Endodermal cell (in vitro differentiated cells): ENCODE results near the gene BTG2. TPM values are rescaled to one million over a fixed set of nuclear protein-coding genes. Genes with fewer than 3 reads are reported as not detected.

Experiments used
- DNase-seq: peaks from one replicate; pipeline ENCODE4 v3.0.0-alpha.2; 2017
- H3K27ac ChIP-seq: 2 replicates; pipeline ENCODE4 v1.5.1; 2013; ENCODE audit warnings: mild to moderate bottlenecking, low read depth, low read length, moderate library complexity
- H3K27me3 ChIP-seq: 2 replicates; pipeline ENCODE4 v1.6.1; 2013; ENCODE audit warnings: mild to moderate bottlenecking, low read length, moderate library complexity; ENCODE audit not compliant: insufficient read depth, control insufficient read depth, poor library complexity, severe bottlenecking
- H3K36me3 ChIP-seq: 2 replicates; pipeline ENCODE4 v1.7.0; 2013; ENCODE audit warnings: mild to moderate bottlenecking, low read length, moderate library complexity; ENCODE audit not compliant: control insufficient read depth, insufficient read depth
- H3K4me1 ChIP-seq: one replicate; pipeline ENCODE4 v1.7.0; 2013; ENCODE audit warnings: low read length; ENCODE audit not compliant: control insufficient read depth, insufficient read depth
- H3K4me3 ChIP-seq: 2 replicates; pipeline ENCODE4 v1.5.1; 2013; ENCODE audit warnings: mild to moderate bottlenecking, low read length, moderate library complexity
- H3K9ac ChIP-seq: 2 replicates; pipeline ENCODE4 v1.6.1; 2013; ENCODE audit warnings: mild to moderate bottlenecking, low read length, moderate library complexity; ENCODE audit not compliant: poor library complexity, severe bottlenecking; ENCODE audit errors: extremely low read depth
- H3K9me3 ChIP-seq: 2 replicates; pipeline ENCODE4 v1.6.1; 2013; ENCODE audit warnings: mild to moderate bottlenecking, low read length, moderate library complexity; ENCODE audit not compliant: control insufficient read depth
- H3K27ac Mint-ChIP-seq: 2 replicates; pipeline ENCODE4 v1.8.0; 2020; ENCODE audit warnings: mixed read lengths
- H3K27me3 Mint-ChIP-seq: 2 replicates; pipeline ENCODE4 v1.8.0; 2021; ENCODE audit warnings: mild to moderate bottlenecking, mixed read lengths; ENCODE audit not compliant: insufficient read depth
- H3K36me3 Mint-ChIP-seq: 2 replicates; pipeline ENCODE4 v1.8.0; 2020; ENCODE audit warnings: low read depth, mixed read lengths
- H3K4me1 Mint-ChIP-seq: 2 replicates; pipeline ENCODE4 v1.8.0; 2020; ENCODE audit warnings: mixed read lengths
- H3K4me3 Mint-ChIP-seq: 2 replicates; pipeline ENCODE4 v1.8.0; 2020; ENCODE audit warnings: mild to moderate bottlenecking, moderate library complexity, mixed read lengths
- H3K9me3 Mint-ChIP-seq: 2 replicates; pipeline ENCODE4 v1.8.0; 2020; ENCODE audit warnings: mild to moderate bottlenecking, mixed read lengths
- CTCF ChIP-seq: fragments of 200-600 bp; sonication (generic); conservative IDR thresholded peaks from 2 replicates; pipeline ENCODE4 v1.5.0; 2021; ENCODE audit warnings: antibody characterized with exemption, mild to moderate bottlenecking
- WGBS, 2 experiments: methylation state at CpG; one replicate each; pipeline versions ENCODE4 v1.1.5 to v1.1.7; 2013; ENCODE audit warnings: missing lambda C conversion rate in 2 of 2, mixed read lengths in 1 of 2; ENCODE audit not compliant: insufficient coverage in 1 of 2, insufficient read length in 1 of 2; 5-methylcytosine and 5-hydroxymethylcytosine counted together
- total RNA-seq, 2 donors: library from RNA; stranded (reverse); fragmentation: NEBNext Ultra II Directional in 1 of 2; extraction: Animal tissue kit (Norgen Biotek cat#: 25700) in 1 of 2; gene quantifications; 2 replicates in 1 of 2; 3 replicates in 1 of 2; pipeline ENCODE4 v1.2.1, GENCODE V29; 2021

Gene BTG2
- total RNA-seq, 2 donors from 2014 or later = 49.8 to 54.6 TPM

- 9 to 12% methylated on average over 19 to 31 of the region's 31 CpGs for WGBS, 2 experiments
- Histone ChIP-seq H3K27me3 (no peaks in the 10 kb centered on the region), H3K9me3 (no peaks in the 10 kb centered on the region), H3K4me1 (peaks cover 10% of the 10 kb centered on the region), H3K27ac (peak overlapping the region; percentile 99), H3K36me3 (no peaks in the 10 kb centered on the region), H3K4me3 (peak overlapping the region; percentile 72), H3K9ac (peak overlapping the region; percentile 49)
- Mint-ChIP-seq H3K27ac (peak overlapping the region; percentile 94), H3K4me1 (peaks cover 49% of the 10 kb centered on the region), H3K36me3 (no peaks in the 10 kb centered on the region), H3K4me3 (peak overlapping the region; percentile 45), H3K27me3 (peaks cover 9% of the 10 kb centered on the region), H3K9me3 (no peaks in the 10 kb centered on the region)
- peak; percentile 66 for TF ChIP-seq CTCF
- no peak for DNase-seq
These were observed 22.6 kb downstream of the BTG2 start for GRCh38 chr1:203327684-203328457.

- DNase-seq = peak; percentile 79
- Histone ChIP-seq H3K27ac (no peak overlapping the region), H3K4me1 (peaks cover 10% of the 10 kb centered on the region), H3K4me3 (no peak overlapping the region), H3K27me3 (no peaks in the 10 kb centered on the region), H3K9me3 (no peaks in the 10 kb centered on the region), H3K36me3 (no peaks in the 10 kb centered on the region), H3K9ac (no peak overlapping the region)
- H3K4me3 Mint-ChIP-seq = no peak overlapping the region
- H3K27me3 Mint-ChIP-seq = peaks cover 3% of the 10 kb centered on the region
- H3K4me1 Mint-ChIP-seq = peaks cover 44% of the 10 kb centered on the region
- TF ChIP-seq CTCF = peak; percentile 68
- H3K36me3 Mint-ChIP-seq = no peaks in the 10 kb centered on the region
- peak overlapping the region; percentile 41 for H3K27ac Mint-ChIP-seq
- 35 to 53% methylated on average over 7 of the region's 7 CpGs for WGBS, 2 experiments
- no peaks in the 10 kb centered on the region for H3K9me3 Mint-ChIP-seq
These were observed 23.4 kb downstream of the BTG2 start for GRCh38 chr1:203328714-203329122.

- Mint-ChIP-seq H3K27me3 (peaks cover 19% of the 10 kb centered on the region), H3K27ac (no peak overlapping the region), H3K4me3 (no peak overlapping the region), H3K36me3 (no peaks in the 10 kb centered on the region), H3K4me1 (peaks cover 22% of the 10 kb centered on the region), H3K9me3 (no peaks in the 10 kb centered on the region)
- 96% methylated on average over 1 of the region's 1 CpG; no CpG with 5 or more reads in 1 of the 2 experiments for WGBS, 2 experiments
- Histone ChIP-seq H3K9ac (no peak overlapping the region), H3K27ac (no peak overlapping the region), H3K27me3 (no peaks in the 10 kb centered on the region), H3K4me3 (no peak overlapping the region), H3K36me3 (no peaks in the 10 kb centered on the region), H3K9me3 (no peaks in the 10 kb centered on the region), H3K4me1 (peaks cover 4% of the 10 kb centered on the region)
- TF ChIP-seq CTCF = no peak
- DNase-seq = no peak
These were observed 25.9 kb downstream of the BTG2 start for GRCh38 chr1:203331224-203331623.
